ENCODE data around the gene BUD31. TPM values are rescaled to one million over a fixed set of nuclear protein-coding genes. Genes with fewer than 3 reads are reported as not detected.
"Not testable (repeated sequence)": the region's sequence is repeated elsewhere in the genome, so short reads cannot be mapped to it uniquely, and the experiment has no call there.

Gene BUD31
- total and polyA plus RNA-seq, 5 experiments from 2014 or later, result 61.7 to 216 (median 151) TPM

DNA sequence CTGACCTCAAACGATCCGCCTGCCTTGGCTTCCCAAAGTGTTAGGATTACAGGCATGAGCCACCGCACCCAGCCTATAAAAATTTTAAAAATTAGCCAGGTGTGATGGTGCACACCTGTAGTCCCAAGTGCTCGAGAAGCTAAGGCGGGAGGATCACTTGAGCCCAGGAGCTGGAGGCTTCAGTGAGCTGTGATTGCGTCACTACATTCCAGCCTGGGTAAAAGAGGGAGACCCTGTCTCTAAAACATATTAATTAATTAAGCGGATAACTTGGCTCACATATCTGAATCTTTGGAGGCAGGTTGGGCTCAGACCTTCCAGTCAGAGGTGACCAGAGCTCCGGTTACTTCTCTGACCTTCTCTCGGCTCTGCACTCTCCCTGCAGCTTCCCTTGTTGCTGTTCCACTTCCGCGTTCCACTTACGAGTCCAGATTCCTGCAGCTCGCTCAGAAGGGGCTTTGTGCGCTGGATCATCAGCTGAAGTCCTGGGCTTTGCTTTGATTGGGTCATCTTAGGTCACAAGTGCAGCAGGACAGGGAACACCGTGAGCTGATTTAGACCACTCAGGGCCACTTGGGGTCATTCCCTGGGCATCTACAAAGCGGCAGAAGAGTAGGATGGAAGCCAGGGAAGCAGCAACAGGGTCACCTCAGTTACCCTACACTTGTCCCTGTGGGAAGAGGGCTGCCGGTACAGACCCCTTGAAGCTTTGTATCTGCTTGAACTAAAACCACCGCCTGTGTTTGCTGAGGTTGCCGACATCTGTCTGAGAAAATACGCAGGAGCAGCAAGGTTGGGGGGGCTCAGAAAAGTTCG is 36.3 kb upstream of the BUD31 start:
- peaks cover 0 to 13% (median 0%) of the 10 kb centered on the region in 3 donors for H3K36me3 Mint-ChIP-seq
- H3K27ac Mint-ChIP-seq, result peak overlapping the region; percentile 87 to 98 (median 95)
- peak overlapping the region; percentile 76 to 91 (median 87) for H3K4me3 Mint-ChIP-seq
- no peaks in the 10 kb centered on the region for H3K9me3 Mint-ChIP-seq
- ATAC-seq (peak; percentile 17 to 35), DNase-seq (peak in 8 of 10 donors; percentile 45 to 84 (median 62))
- no peaks in the 10 kb centered on the region for H3K27me3 Mint-ChIP-seq
- H3K4me1 Mint-ChIP-seq, result peaks cover 8 to 34% (median 33%) of the 10 kb centered on the region in 4 donors
- POLR2A ChIA-PET, result interaction anchor here (1.1 to 9.9 kb wide), 8 partner anchors 8 to 186 kb away, joined by 3 to 102 read pairs (median 10); partner anchors contain the start of genes BUD31, PDAP1, PTCD1 and ZNF655

DNA sequence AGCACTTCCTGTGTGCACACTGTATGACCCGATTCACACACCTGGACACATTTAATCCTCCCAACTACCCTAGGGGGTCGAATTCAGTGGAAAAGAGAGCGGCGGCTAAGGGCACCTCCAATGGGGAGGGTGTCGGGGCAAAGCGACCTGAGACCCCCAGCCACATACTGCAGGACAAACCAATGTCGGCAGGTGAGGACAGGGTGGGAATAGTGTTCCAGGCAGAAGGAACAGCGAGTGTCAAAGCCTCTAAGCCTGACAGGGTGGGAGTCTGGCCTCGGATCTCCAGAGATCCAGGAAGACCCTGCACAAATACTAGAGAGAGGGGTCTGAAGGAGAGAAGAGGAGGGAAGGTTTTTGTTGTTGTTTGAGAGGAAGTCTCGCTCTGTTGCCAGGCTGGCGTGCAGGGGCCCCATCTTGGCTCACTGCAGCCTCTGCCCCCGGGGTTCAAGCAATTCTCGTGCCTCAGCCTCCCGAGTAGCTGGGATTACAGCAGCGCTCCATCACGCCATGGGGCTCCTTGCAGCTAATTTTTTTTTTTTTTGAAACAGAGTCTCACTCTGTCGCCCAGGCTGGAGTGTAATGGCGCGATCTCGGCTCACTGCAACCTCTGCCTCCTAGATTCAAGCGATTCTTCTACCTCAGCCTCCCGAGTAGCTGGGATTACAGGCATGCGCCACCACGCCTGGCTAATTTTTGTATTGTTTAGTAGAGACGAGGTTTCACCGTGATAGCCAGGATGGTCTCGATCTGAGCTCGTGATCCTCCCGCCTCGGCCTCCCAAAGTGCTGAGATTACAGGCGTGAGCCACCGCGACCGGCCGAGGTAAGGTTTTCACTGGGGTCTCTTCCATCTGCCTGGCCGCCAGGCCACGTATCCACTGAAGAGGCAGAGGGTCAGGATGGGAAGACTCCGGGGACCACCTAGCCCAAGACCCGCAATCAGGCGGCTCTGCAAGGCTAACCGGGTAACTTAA is 35.4 kb upstream of the BUD31 start:
- ATAC-seq (no peak), DNase-seq (peak in 2 of 10 donors; percentile 24 to 30)
- H3K4me3 Mint-ChIP-seq, result peak overlapping the region; percentile 76 to 91 (median 87)
- peaks cover 10 to 41% (median 39%) of the 10 kb centered on the region in 4 donors for H3K4me1 Mint-ChIP-seq
- POLR2A ChIA-PET, result interaction anchor here (0.5 to 9.9 kb wide), 14 partner anchors 7 to 185 kb away, joined by 3 to 102 read pairs (median 5); partner anchors contain the start of genes BUD31, PDAP1, PTCD1 and ZNF655
- peak overlapping the region; percentile 87 to 98 (median 95) for H3K27ac Mint-ChIP-seq
- peaks cover 0 to 22% (median 2%) of the 10 kb centered on the region in 3 donors for H3K36me3 Mint-ChIP-seq
- no peaks in the 10 kb centered on the region for H3K9me3 Mint-ChIP-seq
- no peaks in the 10 kb centered on the region for H3K27me3 Mint-ChIP-seq

DNA sequence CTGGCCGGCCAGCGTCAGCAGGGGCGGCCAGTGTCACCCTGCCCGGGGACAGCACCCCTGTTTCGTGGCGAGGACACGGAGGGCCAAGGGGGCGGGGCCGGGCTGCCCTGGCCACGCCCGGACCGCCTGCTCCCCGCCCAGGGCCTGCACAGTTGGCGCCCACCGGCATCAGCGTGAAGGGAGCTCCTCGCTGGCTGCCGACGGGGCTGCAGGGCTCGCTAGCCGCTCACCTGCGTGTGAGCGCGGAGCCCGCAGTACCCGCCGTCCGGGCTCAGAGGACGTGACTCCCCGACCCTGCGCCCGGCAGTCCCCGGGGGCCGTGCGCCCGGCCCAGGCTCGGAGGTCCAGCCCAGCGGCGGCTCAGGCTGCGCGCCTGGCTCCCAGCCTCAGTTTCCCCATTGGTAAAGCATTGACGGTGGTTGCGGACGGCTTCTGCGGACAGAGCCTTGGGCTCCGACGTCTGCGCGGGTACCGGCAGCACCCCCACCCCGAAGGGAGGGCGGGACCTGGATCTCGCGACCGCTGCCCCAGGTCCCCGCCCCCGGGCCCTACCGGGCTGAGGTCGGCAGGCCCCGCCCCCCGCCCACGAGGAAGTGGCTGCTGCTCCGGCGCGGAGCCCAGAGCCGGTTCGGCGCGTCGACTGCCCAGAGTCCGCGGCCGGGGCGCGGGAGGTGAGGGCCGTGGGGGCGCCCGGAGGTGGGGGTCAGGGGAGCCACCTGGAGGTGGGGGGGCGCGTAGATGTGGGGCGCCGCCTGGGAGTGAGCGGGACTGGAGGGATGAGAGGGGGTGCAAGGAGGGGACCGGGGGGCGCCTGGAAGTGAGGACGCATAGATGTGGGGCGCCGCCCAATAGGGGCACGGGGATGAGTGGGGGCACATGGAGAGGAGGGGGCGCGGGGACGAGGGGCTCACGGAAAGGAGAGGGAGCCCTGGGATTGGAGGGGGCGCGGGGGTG is 34.4 kb upstream of the BUD31 start, which contains the start of gene ARPC1B:
ARPC1B (plus strand) TSS at position 620 of the 954 bp plus-strand sequence. CDS start 10,985 bp downstream, outside the sequence.
- DNase-seq (peak; percentile 78 to 91 (median 81)), ATAC-seq (peak; percentile 51 to 59)
- H3K4me3 Mint-ChIP-seq, result peak within 1 kb of the TSS; percentile 79 to 91 (median 87)
- H3K9me3 Mint-ChIP-seq, result no peaks in the 10 kb centered on the region
- POLR2A ChIA-PET, result interaction anchor here (0.5 to 9.9 kb wide), 15 partner anchors 8 to 774 kb away, joined by 3 to 102 read pairs (median 5); partner anchors contain the start of genes BUD31, PDAP1 and ZNF655
- peaks cover 0 to 30% (median 6%) of the 10 kb centered on the region in 3 donors for H3K36me3 Mint-ChIP-seq
- H3K27me3 Mint-ChIP-seq, result no peaks in the 10 kb centered on the region
- H3K27ac Mint-ChIP-seq, result peak within 1 kb of the TSS; percentile 87 to 99 (median 98)
- peaks cover 15 to 48% (median 47%) of the 10 kb centered on the region in 4 donors for H3K4me1 Mint-ChIP-seq

DNA sequence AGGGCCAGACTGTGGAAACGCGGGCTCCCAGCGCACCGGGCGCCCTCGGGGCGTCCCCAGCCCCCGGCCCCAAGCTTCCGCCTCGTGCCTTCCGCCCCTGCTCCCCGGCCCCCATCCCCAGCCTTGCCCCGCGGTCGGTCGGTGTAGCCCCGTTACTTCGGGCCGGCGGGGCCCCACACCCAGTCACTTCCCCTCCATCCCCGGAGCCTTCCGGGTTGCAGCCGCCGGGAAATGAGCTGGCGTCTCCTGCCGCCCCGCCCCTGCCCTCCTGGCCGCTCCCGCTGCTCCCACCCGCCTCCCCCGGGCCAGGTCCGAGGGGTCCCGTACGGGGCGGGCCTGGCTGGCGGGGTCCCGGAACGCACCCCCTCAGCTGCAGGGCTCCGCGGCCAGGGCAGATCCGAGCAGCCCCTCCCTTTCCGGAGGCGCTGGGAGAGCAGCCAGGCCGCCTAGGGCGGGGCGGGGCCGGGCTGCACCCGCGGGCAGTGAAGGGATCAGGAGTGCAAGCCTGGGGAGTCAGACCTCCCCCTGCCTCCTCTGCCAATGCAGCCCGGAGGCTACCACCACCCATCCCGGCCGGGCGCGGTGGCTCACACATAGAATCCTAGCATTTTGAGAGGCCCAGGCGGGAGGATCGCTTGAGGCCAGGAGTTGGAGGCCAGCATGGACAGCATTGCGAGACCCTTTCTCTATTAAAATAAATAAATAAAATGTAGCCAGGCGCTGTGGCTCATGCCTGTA is 33.5 kb upstream of the BUD31 start:
- no peaks in the 10 kb centered on the region for H3K9me3 Mint-ChIP-seq
- POLR2A ChIA-PET, result interaction anchor here (0.5 to 9.9 kb wide), 13 partner anchors 8 to 773 kb away, joined by 3 to 102 read pairs (median 5); partner anchors contain the start of genes BUD31, PDAP1 and ZNF655

DNA sequence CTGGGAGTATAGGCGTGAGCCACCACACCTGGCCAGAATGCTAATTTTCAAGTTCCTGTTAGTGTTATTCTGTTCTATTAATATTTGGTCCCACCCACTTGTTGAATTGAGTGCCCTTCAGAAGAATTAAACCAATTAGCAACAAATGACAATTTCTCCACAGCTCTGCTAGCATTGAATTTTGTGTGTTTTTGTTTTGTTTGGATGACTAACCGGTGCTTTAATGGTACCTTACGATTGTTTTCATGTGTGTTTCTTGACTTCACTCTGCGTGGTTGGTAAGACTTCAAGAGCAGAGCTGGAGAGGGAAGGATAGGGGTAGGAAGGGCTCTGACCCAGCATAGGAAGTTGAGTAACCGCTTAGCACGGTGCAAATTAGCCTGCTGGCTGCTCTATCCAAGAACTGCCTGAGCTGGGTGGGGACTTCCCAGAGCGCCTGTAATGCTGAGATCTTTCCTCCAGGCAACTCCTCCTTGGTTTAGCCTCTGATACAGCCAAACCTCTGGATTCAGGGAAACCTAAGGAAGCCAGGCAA is 29.7 kb upstream of the BUD31 start:
- no peak for ATAC-seq
- Mint-ChIP-seq H3K4me1 (peaks cover 28 to 70% (median 65%) of the 10 kb centered on the region in 4 donors), H3K9me3 (no peaks in the 10 kb centered on the region), H3K27me3 (no peaks in the 10 kb centered on the region), H3K4me3 (peak overlapping the region; percentile 76 to 90 (median 86)), H3K27ac (peak overlapping the region; percentile 87 to 99 (median 98)), H3K36me3 (peaks cover 0 to 43% (median 6%) of the 10 kb centered on the region in 3 donors)
- POLR2A ChIA-PET, result interaction anchor here (0.7 to 9.9 kb wide), 7 partner anchors 11 to 54 kb away, joined by 3 to 102 read pairs (median 5); partner anchors contain the start of genes BUD31 and PDAP1
- peak; percentile 30 to 71 (median 48) for DNase-seq

More for the DNA sequence above, 33.5 kb upstream of the BUD31 start:
- peak; percentile 52 to 79 (median 62) for DNase-seq
- Mint-ChIP-seq H3K4me1 (peaks cover 19 to 57% (median 55%) of the 10 kb centered on the region in 4 donors), H3K27me3 (no peaks in the 10 kb centered on the region), H3K4me3 (peak overlapping the region; percentile 78 to 90 (median 83)), H3K27ac (peak overlapping the region in 9 of 10 donors; percentile 86 to 99 (median 98)), H3K36me3 (peaks cover 0 to 31% (median 6%) of the 10 kb centered on the region in 3 donors)
- ATAC-seq, result peak; percentile 25 to 34

DNA sequence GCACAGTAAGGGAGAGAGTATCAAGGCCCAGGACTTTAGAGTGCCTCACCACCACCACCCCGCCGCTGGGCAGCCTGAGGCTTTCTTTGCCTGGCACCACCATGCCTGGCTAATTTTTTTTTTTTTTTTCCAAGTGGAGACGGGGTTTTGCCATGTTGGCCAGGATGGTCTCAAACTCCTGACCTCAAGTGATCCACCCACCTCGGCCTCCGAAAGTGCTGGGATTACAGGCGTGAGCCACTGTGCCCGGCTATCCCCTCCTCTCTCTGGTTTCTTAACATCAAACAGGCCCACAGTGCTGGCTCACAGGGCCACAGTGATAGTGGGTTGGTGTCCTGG is 29.1 kb upstream of the BUD31 start:
- Mint-ChIP-seq H3K4me1 (peaks cover 28 to 76% (median 71%) of the 10 kb centered on the region in 4 donors), H3K36me3 (peaks cover 0 to 44% (median 6%) of the 10 kb centered on the region in 3 donors), H3K4me3 (peak overlapping the region; percentile 76 to 90 (median 86)), H3K27ac (peak overlapping the region; percentile 87 to 99 (median 98))
- POLR2A ChIA-PET, result interaction anchor here (1.0 to 9.9 kb wide), 8 partner anchors 8 to 125 kb away, joined by 3 to 102 read pairs (median 6); partner anchors contain the start of genes BUD31, PDAP1 and ZKSCAN5
- H3K27me3 Mint-ChIP-seq, ATAC-seq, H3K9me3 Mint-ChIP-seq: not testable (repeated sequence)
- DNase-seq, result peak in 1 of 10 donors; percentile 47

DNA sequence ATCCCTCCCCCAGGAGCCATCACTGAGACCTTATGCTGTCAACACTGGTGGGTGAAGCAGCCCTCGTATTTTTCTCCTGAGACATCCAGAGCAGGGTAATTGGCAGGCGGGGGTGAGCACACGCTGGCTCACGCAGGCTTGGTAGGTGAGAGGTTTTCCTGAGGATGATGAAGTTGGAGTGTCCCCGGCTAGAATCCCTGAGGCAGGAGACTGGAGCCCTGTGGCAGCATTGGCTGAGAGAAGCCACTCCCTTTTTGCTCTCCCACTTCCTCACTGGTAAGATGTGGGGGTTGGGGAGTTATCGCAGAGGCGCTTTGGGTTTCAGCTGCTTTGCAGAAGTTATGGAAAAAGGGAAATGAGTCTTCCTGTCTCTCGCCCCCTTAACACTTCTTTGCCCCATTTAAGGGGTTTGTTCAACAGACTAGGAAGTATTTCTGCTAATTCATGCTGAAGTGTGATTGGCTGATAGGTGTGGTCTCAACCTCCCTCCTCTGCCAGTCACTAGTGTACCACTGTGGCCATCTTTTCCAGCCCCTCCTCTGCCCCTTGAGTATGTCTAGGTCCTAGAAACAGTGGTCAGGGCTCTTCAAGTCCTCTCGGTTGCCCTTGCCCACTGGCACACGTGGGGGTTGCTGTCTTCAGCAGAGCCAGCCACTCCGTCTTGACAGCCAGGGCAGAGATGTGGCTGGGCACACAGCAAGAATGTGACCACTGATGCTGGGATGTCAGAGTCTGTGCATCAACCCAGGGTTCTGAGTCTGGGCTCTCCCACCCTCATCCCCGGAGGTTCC is 28.5 kb upstream of the BUD31 start:
- Mint-ChIP-seq H3K4me3 (peak overlapping the region; percentile 76 to 90 (median 86)), H3K27me3 (no peaks in the 10 kb centered on the region), H3K9me3 (no peaks in the 10 kb centered on the region), H3K4me1 (peaks cover 28 to 79% (median 72%) of the 10 kb centered on the region in 4 donors), H3K36me3 (peaks cover 0 to 44% (median 6%) of the 10 kb centered on the region in 3 donors), H3K27ac (peak overlapping the region; percentile 87 to 99 (median 98))
- POLR2A ChIA-PET, result interaction anchor here (0.6 to 9.9 kb wide), 10 partner anchors 8 to 124 kb away, joined by 3 to 102 read pairs (median 6); partner anchors contain the start of genes BUD31, PDAP1, ZKSCAN5 and ZNF394
- DNase-seq (peak in 7 of 10 donors; percentile 25 to 49 (median 33)), ATAC-seq (peak; percentile 7 to 8)

DNA sequence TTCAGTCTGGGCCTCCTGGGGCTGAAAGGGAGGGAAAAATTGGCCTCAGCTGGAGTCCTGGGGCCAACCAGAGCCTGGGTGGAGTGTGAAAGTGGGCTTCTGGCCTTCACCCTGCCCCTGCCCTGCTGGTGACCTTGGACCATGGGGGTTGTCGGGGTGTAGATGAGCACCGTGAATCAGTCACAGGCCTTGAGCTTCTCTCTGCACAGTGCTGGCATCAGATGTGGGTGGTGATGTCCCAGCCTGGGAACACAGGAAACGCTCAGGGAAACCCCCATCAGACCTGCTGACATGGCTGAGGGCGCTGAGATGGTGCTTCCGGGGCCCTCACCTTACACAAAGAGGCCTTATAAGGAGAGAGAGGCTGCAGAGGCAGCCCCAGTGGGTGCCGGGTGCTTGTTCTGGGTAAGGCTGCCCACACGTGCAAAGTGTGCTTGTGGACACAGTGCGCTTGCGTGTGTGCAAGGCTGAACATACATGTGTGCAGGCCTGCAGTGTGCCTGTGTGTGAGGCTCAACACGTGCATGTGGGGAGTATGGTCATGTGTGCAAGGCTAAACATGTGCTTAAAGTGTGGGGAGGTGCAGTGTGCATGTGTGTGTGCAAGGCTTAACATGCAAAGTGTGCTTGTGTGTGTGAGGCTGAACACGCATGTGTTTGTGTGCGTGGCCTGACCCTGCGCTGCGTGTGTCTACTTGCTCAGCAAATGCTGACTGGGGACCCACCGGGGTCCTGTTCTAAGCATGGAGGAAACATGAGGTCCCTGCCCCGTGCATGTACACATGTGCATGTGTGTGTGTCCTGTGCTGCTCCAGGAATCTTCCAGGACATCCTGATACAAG is 27.7 kb upstream of the BUD31 start:
- peak overlapping the region; percentile 76 to 90 (median 86) for H3K4me3 Mint-ChIP-seq
- peaks cover 30 to 80% (median 72%) of the 10 kb centered on the region in 4 donors for H3K4me1 Mint-ChIP-seq
- POLR2A ChIA-PET, result interaction anchor here (0.6 to 9.9 kb wide), 8 partner anchors 9 to 123 kb away, joined by 3 to 102 read pairs (median 6); partner anchors contain the start of genes BUD31, PDAP1, ZKSCAN5 and ZNF394
- no peaks in the 10 kb centered on the region for H3K9me3 Mint-ChIP-seq
- DNase-seq, result peak; percentile 77 to 96 (median 94)
- peak overlapping the region; percentile 87 to 99 (median 98) for H3K27ac Mint-ChIP-seq
- H3K36me3 Mint-ChIP-seq, result peaks cover 0 to 46% (median 6%) of the 10 kb centered on the region in 3 donors
- peak; percentile 87 to 88 for ATAC-seq
- H3K27me3 Mint-ChIP-seq, result no peaks in the 10 kb centered on the region
